SK-N-SH (cell line): Measurements from ENCODE around the gene PDILT. TPM values are rescaled to one million over a fixed set of nuclear protein-coding genes. Genes with fewer than 3 reads are reported as not detected.

Experiments used
- CTCF ChIA-PET: fragments of 300-600, 350-600 bp; formaldehyde crosslinking; extraction: SDS; loops from one replicate; lab custom pipeline; 2021; lab: Yijun Ruan, JAX
- POLR2A ChIA-PET: fragments of 350-600 bp; sonication (Branson Sonifier 250); formaldehyde crosslinking; extraction: SDS; loops from one replicate; lab custom pipeline; 2020; ENCODE audit warnings: antibody characterized with exemption, inconsistent platforms; lab: Yijun Ruan, JAX
- DNase-seq: peaks from one replicate; pipeline ENCODE4 v3.0.0; 2012
- H2AFZ ChIP-seq: fragments of 200-600 bp; sonication (generic); 2 replicates; pipeline ENCODE4 v1.8.1; 2016; ENCODE audit warnings: antibody characterized with exemption, mild to moderate bottlenecking, low read depth
- H3F3A ChIP-seq: fragments of 200-600 bp; sonication (generic); replicated peaks from 2 replicates; pipeline ENCODE3; 2016; ENCODE audit warnings: antibody characterized with exemption, mild to moderate bottlenecking; ENCODE audit not compliant: insufficient read depth
- H3K27ac ChIP-seq, 2 experiments: fragments of 200-500 bp in 1 of 2; fragments of 200-600 bp in 1 of 2; sonication (Bioruptor generic) in 1 of 2; sonication (generic), shearing (Covaris generic) in 1 of 2; 2 replicates each; pipeline versions ENCODE4 v1.5.1 to v1.6.1; 2014 to 2016; ENCODE audit warnings: low read depth in 2 of 2, inconsistent platforms in 1 of 2, low read length in 1 of 2, mild to moderate bottlenecking in 1 of 2, mixed read lengths in 1 of 2
- H3K27me3 ChIP-seq: fragments of 200-600 bp; sonication (generic), shearing (Covaris generic); 2 replicates; pipeline ENCODE4 v1.6.1; 2016; ENCODE audit warnings: mixed run types; ENCODE audit not compliant: insufficient read depth
- H3K36me3 ChIP-seq, 2 experiments: fragments of 200-500 bp in 1 of 2; fragments of 200-600 bp in 1 of 2; sonication (Bioruptor generic) in 1 of 2; sonication (generic) in 1 of 2; replicated peaks in 1 of 2; 2 replicates each; pipeline versions ENCODE3 to v1.5.1; 2014 to 2016; ENCODE audit warnings: low read length in 1 of 2, mild to moderate bottlenecking in 1 of 2; ENCODE audit not compliant: insufficient read depth in 2 of 2, control insufficient read depth in 1 of 2
- H3K4me1 ChIP-seq, 2 experiments: fragments of 200-500 bp in 1 of 2; fragments of 200-600 bp in 1 of 2; sonication (Bioruptor generic) in 1 of 2; sonication (generic), shearing (Covaris generic) in 1 of 2; 2 replicates each; pipeline versions ENCODE4 v1.5.1 to v1.6.1; 2014 to 2016; ENCODE audit warnings: low read depth in 1 of 2, low read length in 1 of 2, mixed run types in 1 of 2; ENCODE audit not compliant: insufficient read depth in 2 of 2, control insufficient read depth in 1 of 2
- H3K4me2 ChIP-seq: fragments of 200-600 bp; sonication (generic), shearing (Covaris generic); 2 replicates; pipeline ENCODE4 v1.6.1; 2017; ENCODE audit warnings: mixed run types
- H3K4me3 ChIP-seq, 2 experiments: fragments of 200-500 bp in 1 of 2; fragments of 200-600 bp in 1 of 2; sonication (Bioruptor generic) in 1 of 2; sonication (generic), shearing (Covaris generic) in 1 of 2; 2 replicates each; pipeline versions ENCODE4 v1.5.1 to v1.8.1; 2014 to 2016; ENCODE audit warnings: low read depth in 2 of 2, inconsistent platforms in 1 of 2, low read length in 1 of 2, mild to moderate bottlenecking in 1 of 2, mixed read lengths in 1 of 2, moderate library complexity in 1 of 2
- H3K79me2 ChIP-seq: fragments of 200-600 bp; sonication (generic); 2 replicates; pipeline ENCODE4 v1.8.1; 2017; ENCODE audit warnings: mild to moderate bottlenecking; ENCODE audit not compliant: insufficient read depth
- H3K9ac ChIP-seq: fragments of 200-600 bp; sonication (generic); 2 replicates; pipeline ENCODE4 v1.6.1; 2017; ENCODE audit warnings: mixed run types
- H3K9me2 ChIP-seq: fragments of 200-600 bp; sonication (generic); 2 replicates; pipeline ENCODE4 v1.6.1; 2017; ENCODE audit warnings: mixed run types
- H3K9me3 ChIP-seq: fragments of 200-600 bp; sonication (generic); 2 replicates; pipeline ENCODE4 v1.6.1; 2017; ENCODE audit warnings: mixed run types, mild to moderate bottlenecking, moderate library complexity
- H4K20me1 ChIP-seq: fragments of 200-600 bp; sonication (generic); 2 replicates; pipeline ENCODE4 v1.6.1; 2017; ENCODE audit warnings: mild to moderate bottlenecking, mixed run types; ENCODE audit not compliant: insufficient read depth
- CHD2 ChIP-seq: fragments of 150-350 bp; IDR thresholded peaks from 2 replicates; pipeline ENCODE4 v1.6.1; 2018; ENCODE audit warnings: low read length; ENCODE audit not compliant: partially characterized antibody
- CTCF ChIP-seq: fragments of 200-600 bp; sonication (generic); IDR thresholded peaks from 2 replicates; pipeline ENCODE4 v1.6.1; 2017; ENCODE audit warnings: antibody characterized with exemption, mild to moderate bottlenecking, moderate library complexity
- EP300 ChIP-seq, 2 experiments: IDR thresholded peaks; 2 replicates each; pipeline versions ENCODE4 v1.4.0 to v1.6.1; 2012; ENCODE audit warnings: borderline replicate concordance in 1 of 2, low read depth in 1 of 2, low read length in 1 of 2
- EZH2phosphoT487 ChIP-seq: fragments of 200-600 bp; sonication (generic); IDR thresholded peaks from 2 replicates; pipeline ENCODE4 v1.6.1; 2017; ENCODE audit warnings: low read depth, mixed run types, mild to moderate bottlenecking, antibody characterized with exemption, moderate library complexity, borderline replicate concordance
- FOXJ3 ChIP-seq: sonication (generic); formaldehyde crosslinking; IDR thresholded peaks from 2 replicates; pipeline ENCODE4 v1.5.1; 2020; ENCODE audit warnings: mild to moderate bottlenecking, missing genetic modification reagents
- GATA2 ChIP-seq: sonication (generic); formaldehyde crosslinking; IDR thresholded peaks from 2 replicates; pipeline ENCODE4 v1.5.0; 2020; ENCODE audit warnings: mild to moderate bottlenecking, missing genetic modification reagents
- IRF3 ChIP-seq: fragments of 150-350 bp; IDR thresholded peaks from 2 replicates; pipeline ENCODE4 v1.6.1; 2016; ENCODE audit warnings: mild to moderate bottlenecking, low read depth, low read length
- MEF2A ChIP-seq: IDR thresholded peaks from 2 replicates; pipeline ENCODE4 v1.4.0; 2012; ENCODE audit warnings: low read depth, borderline replicate concordance
- MXI1 ChIP-seq: IDR thresholded peaks from 2 replicates; pipeline ENCODE4 v1.6.1; 2012; ENCODE audit warnings: mild to moderate bottlenecking, low read depth, low read length, improper control_type of control experiment
- NRF1 ChIP-seq: IDR thresholded peaks from 2 replicates; pipeline ENCODE4 v1.6.1; 2012; ENCODE audit warnings: low read depth, mild to moderate bottlenecking, low read length
- POLR2AphosphoS5 ChIP-seq: IDR thresholded peaks from 2 replicates; pipeline ENCODE4 v1.6.1; 2012; ENCODE audit warnings: low read depth, low read length
- RAD21 ChIP-seq: IDR thresholded peaks from 2 replicates; pipeline ENCODE4 v1.6.1; 2012; ENCODE audit warnings: mild to moderate bottlenecking, low read length
- RCOR1 ChIP-seq: fragments of 150-350 bp; IDR thresholded peaks from 2 replicates; pipeline ENCODE4 v1.6.1; 2017; ENCODE audit warnings: antibody characterized with exemption, low read length
- RFX5 ChIP-seq: IDR thresholded peaks from 2 replicates; pipeline ENCODE4 v1.6.1; 2012; ENCODE audit warnings: mild to moderate bottlenecking, improper control_type of control experiment, low read length
- RXRA ChIP-seq: IDR thresholded peaks from 2 replicates; pipeline ENCODE4 v1.4.0; 2012; ENCODE audit warnings: low read depth, mild to moderate bottlenecking, borderline replicate concordance
- SIN3A ChIP-seq: IDR thresholded peaks from 2 replicates; pipeline ENCODE4 v1.6.1; 2012; ENCODE audit warnings: low read depth, mild to moderate bottlenecking, low read length, moderate library complexity, borderline replicate concordance
- SMC3 ChIP-seq: IDR thresholded peaks from 2 replicates; pipeline ENCODE4 v1.6.1; 2012; ENCODE audit warnings: low read depth, low read length, improper control_type of control experiment
- TEAD4 ChIP-seq: IDR thresholded peaks from 2 replicates; pipeline ENCODE4 v1.4.0; 2012; ENCODE audit warnings: mild to moderate bottlenecking, borderline replicate concordance; ENCODE audit not compliant: insufficient read depth
- WGBS: methylation state at CpG from one replicate; pipeline ENCODE4 v1.1.6; 2017; ENCODE audit warnings: low lambda C conversion rate; 5-methylcytosine and 5-hydroxymethylcytosine counted together
- polyA plus RNA-seq, 3 experiments: library from polyadenylated mRNA; depleted of rRNA; stranded (reverse); fragments of >200 nt; gene quantifications; 2 replicates each; pipeline ENCODE4 v1.2.3, GENCODE V29; 2012

Gene PDILT
- polyA plus RNA-seq, 1 of the 3 experiments (the other 2 are of a cell fraction): not detected

DNA sequence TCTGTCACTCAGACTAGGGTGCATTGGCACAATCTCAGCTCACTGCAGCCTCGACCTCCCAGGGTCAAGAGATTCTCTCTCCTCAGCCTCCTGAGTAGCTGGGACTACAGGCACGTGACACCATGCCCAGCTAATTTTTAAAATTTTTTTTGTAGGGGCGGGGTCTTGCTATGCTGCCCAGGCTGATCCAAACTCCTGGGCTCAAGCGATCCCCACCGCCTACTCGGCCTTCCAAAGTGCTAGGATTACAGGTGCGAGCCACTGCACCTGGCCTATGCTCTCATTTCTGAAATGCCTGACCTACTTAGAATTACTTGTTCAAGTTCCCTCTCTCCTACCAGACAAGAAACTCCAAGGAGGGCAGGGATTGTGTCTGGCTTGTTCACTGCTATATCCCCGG is 72.1 kb downstream of the PDILT start:
- no peaks in the 10 kb centered on the region for H3K27me3 ChIP-seq
- H3K36me3 ChIP-seq: no peaks in the 10 kb centered on the region
- no peak for DNase-seq
- H4K20me1 ChIP-seq: no peaks in the 10 kb centered on the region
- no peak overlapping the region for H3K27ac ChIP-seq
- TF ChIP-seq GATA2 (CRISPR knock-in tag): no peak
- no peak for TF ChIP-seq NRF1
- no peak for TF ChIP-seq CTCF
- no peak for TF ChIP-seq MEF2A
- TF ChIP-seq SIN3A: no peak
- TF ChIP-seq IRF3: no peak
- TF ChIP-seq SMC3: no peak
- no peak for TF ChIP-seq MXI1
- no peak for TF ChIP-seq EP300 (IDR thresholded peaks at IDR 0.05; ENCODE audit: borderline replicate concordance in 1 of 2, low read depth in 1 of 2, low read length in 1 of 2)
- no peak for TF ChIP-seq FOXJ3 (CRISPR knock-in tag)
- TF ChIP-seq CHD2: no peak
- no peak for TF ChIP-seq RFX5
- TF ChIP-seq RCOR1: no peak
- no peak for TF ChIP-seq RXRA
- no peak for TF ChIP-seq POLR2AphosphoS5
- TF ChIP-seq TEAD4: no peak
- no peak for TF ChIP-seq EZH2phosphoT487
- no peak for TF ChIP-seq RAD21
- H3K4me3 ChIP-seq: no peak overlapping the region
- H2AFZ ChIP-seq: no peak overlapping the region
- no peaks in the 10 kb centered on the region for H3K4me1 ChIP-seq
- POLR2A ChIA-PET: no interaction called here
- WGBS: 28% methylated on average over 8 of the region's 8 CpGs
- no peaks in the 10 kb centered on the region for H3K9me3 ChIP-seq
- no peaks in the 10 kb centered on the region for H3K9me2 ChIP-seq
- CTCF ChIA-PET: interaction anchor here (1.0 to 1.3 kb wide), 2 partner anchors 51 to 425 kb away, joined by 4 read pairs; no protein-coding TSS in a partner anchor
- H3K9ac ChIP-seq: no peak overlapping the region
- H3K79me2 ChIP-seq: no peaks in the 10 kb centered on the region
- no peaks in the 10 kb centered on the region for H3F3A ChIP-seq
- H3K4me2 ChIP-seq: no peak overlapping the region
